A549 (cell line): ENCODE measurements around the gene ARHGAP44.

ENCODE experiments used
- BHLHE40 ChIP-seq: IDR thresholded peaks from 2 replicates; pipeline ENCODE4 v1.6.1; 2012; ENCODE audit warnings: low read depth, low read length, inconsistent platforms
- CTCF ChIP-seq: fragments of >200 bp; sonication (Bioruptor Twin); formaldehyde crosslinking; IDR thresholded peaks from 3 replicates; pipeline ENCODE4 v1.5.1; 2016
- ESRRA ChIP-seq: fragments of 150-350 bp; IDR thresholded peaks from 2 replicates; pipeline ENCODE4 v1.6.1; 2014; ENCODE audit warnings: mild to moderate bottlenecking, low read length, borderline replicate concordance
- JUN ChIP-seq, 2 experiments: fragments of >200 bp; sonication (Bioruptor Twin); formaldehyde crosslinking; IDR thresholded peaks; 2 replicates in 1 of 2; 3 replicates in 1 of 2; pipeline ENCODE4 v1.6.1; 2016 to 2017
- MAFK ChIP-seq: fragments of 450-650 bp; IDR thresholded peaks from 2 replicates; pipeline ENCODE4 v1.6.1; 2014; ENCODE audit not compliant: partially characterized antibody
- MYC ChIP-seq: IDR thresholded peaks from 2 replicates; pipeline ENCODE4 v1.6.1; 2012; ENCODE audit warnings: mild to moderate bottlenecking, inconsistent platforms, low read length, improper control_type of control experiment, borderline replicate concordance
- POLR2A ChIP-seq: IDR thresholded peaks from 2 replicates; pipeline ENCODE4 v1.6.1; 2012; ENCODE audit warnings: mild to moderate bottlenecking, low read length
- RAD21 ChIP-seq, 2 experiments: fragments of >200 bp in 1 of 2; sonication (Bioruptor Twin) in 1 of 2; formaldehyde crosslinking in 1 of 2; IDR thresholded peaks in 1 of 2; conservative IDR thresholded peaks in 1 of 2; 2 replicates in 1 of 2; 3 replicates in 1 of 2; pipeline ENCODE4 v1.6.1; 2012 to 2018; ENCODE audit warnings: inconsistent platforms in 1 of 2
- SREBF2 ChIP-seq: fragments of 450-650 bp; IDR thresholded peaks from 2 replicates; pipeline ENCODE4 v1.6.1; 2014; ENCODE audit warnings: mild to moderate bottlenecking, moderate library complexity
- ZC3H11A ChIP-seq: fragments of 450-650 bp; IDR thresholded peaks from 2 replicates; pipeline ENCODE4 v1.6.1; 2014; ENCODE audit warnings: antibody characterized with exemption, mild to moderate bottlenecking
- ZFP36 ChIP-seq: fragments of 450-650 bp; IDR thresholded peaks from 2 replicates; pipeline ENCODE4 v1.6.1; 2014; ENCODE audit warnings: borderline replicate concordance; ENCODE audit not compliant: partially characterized antibody
- ZNF302 ChIP-seq: fragments of 250-450 bp; sonication (Bioruptor Pico); IDR thresholded peaks from 2 replicates; pipeline ENCODE4 v1.9.0; 2021; ENCODE audit warnings: inconsistent platforms, mild to moderate bottlenecking, moderate library complexity
- ZSCAN20 ChIP-seq: fragments of 250-450 bp; sonication (Bioruptor Pico); IDR thresholded peaks from 2 replicates; pipeline ENCODE4 v1.8.0; 2022; ENCODE audit warnings: mild to moderate bottlenecking, moderate library complexity
- TF ChIP-seq, protein P1 (sequence below): IDR thresholded peaks from 2 replicates; pipeline ENCODE4 v1.6.1; 2012

DNA sequence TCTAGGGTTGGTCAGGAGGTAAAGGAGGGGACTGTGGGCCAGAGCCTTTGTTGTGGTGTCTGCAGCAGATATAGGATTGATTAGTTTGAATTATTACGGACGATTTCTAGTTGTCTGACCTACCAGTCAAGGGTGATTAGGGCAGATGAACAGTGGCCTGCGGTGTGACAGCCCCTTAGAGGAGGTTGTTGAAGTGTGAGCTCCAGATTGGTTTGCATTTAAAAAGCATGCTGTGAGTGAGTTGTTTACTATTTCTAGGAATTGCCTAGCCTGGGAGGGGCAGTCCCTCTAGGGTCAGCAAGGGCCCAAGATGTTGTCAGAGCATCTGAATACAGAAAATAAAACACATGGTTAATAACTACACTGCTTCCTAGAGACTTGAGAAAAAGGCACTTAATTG is 108.8 kb downstream of the ARHGAP44 start:
- TF ChIP-seq POLR2A (no peak), JUN (IDR thresholded peaks at IDR 0.05) (no peak), BHLHE40 (no peak), ESRRA (no peak), ZC3H11A (no peak), ZNF302 (CRISPR knock-in tag) (no peak), RAD21 (conservative IDR thresholded peaks at IDR 0.05 in 1 of 2, IDR thresholded peaks at IDR 0.05 in 1 of 2) (no peak), MAFK (no peak), CTCF (no peak), ZFP36 (no peak), ZSCAN20 (no peak), MYC (no peak), SREBF2 (no peak)
- TF ChIP-seq, protein P1, sequence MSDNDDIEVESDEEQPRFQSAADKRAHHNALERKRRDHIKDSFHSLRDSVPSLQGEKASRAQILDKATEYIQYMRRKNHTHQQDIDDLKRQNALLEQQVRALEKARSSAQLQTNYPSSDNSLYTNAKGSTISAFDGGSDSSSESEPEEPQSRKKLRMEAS, result no peak
